Fibroblast of the conjunctiva (primary cell): ENCODE data around the gene KIF22.
A peak's percentile ranks its signal among the peaks of the same experiment; 100 is the strongest.
"Not testable (repeated sequence)": the region's sequence is repeated elsewhere in the genome, so short reads cannot be mapped to it uniquely, and the experiment has no call there.

ENCODE experiments used
- DNase-seq: peaks from one replicate; pipeline ENCODE4 v3.0.0-alpha.2; 2010; ENCODE audit warnings: low read depth

Gene KIF22

GRCh38 chr16:29815032-29815721, 24.6 kb downstream of the KIF22 start:
- no peak for DNase-seq

GRCh38 chr16:29815793-29816693, 25.5 kb downstream of the KIF22 start, which contains the start of gene PAGR1:
TSS of gene PAGR1 (plus strand) at chr16:29816152. CDS start at chr16:29816526, 374 bp downstream.
- DNase-seq = peak; percentile 100

GRCh38 chr16:29816694-29817441, 26.3 kb downstream of the KIF22 start:
- DNase-seq = no peak

- no peak for DNase-seq
Observed at GRCh38 chr16:29818082-29818481, 27.5 kb downstream of the KIF22 start.

GRCh38 chr16:29819506-29819905, 29.0 kb downstream of the KIF22 start:
- no peak for DNase-seq

GRCh38 chr16:29820271-29820701, 29.7 kb downstream of the KIF22 start, which contains the start of gene MVP:
TSS of gene MVP (plus strand) at chr16:29820462. CDS start at chr16:29830550, 10,088 bp downstream.
- peak; percentile 55 for DNase-seq

- DNase-seq = no peak
Observed at GRCh38 chr16:29820730-29821642, 30.4 kb downstream of the KIF22 start.

GRCh38 chr16:29821643-29822115, 31.1 kb downstream of the KIF22 start:
- peak; percentile 50 for DNase-seq

GRCh38 chr16:29824589-29825144, 34.1 kb downstream of the KIF22 start:
- peak; percentile 70 for DNase-seq

- DNase-seq = peak; percentile 67
Observed at GRCh38 chr16:29825145-29826044, 34.8 kb downstream of the KIF22 start.

- DNase-seq = no peak
Observed at GRCh38 chr16:29826342-29826695, 35.8 kb downstream of the KIF22 start.

GRCh38 chr16:29830774-29831173, 40.2 kb downstream of the KIF22 start:
- no peak for DNase-seq

- no peak for DNase-seq
Observed at GRCh38 chr16:29831490-29831889, 40.9 kb downstream of the KIF22 start.

- DNase-seq = not testable (repeated sequence)
Observed at GRCh38 chr16:29833219-29833618, 42.7 kb downstream of the KIF22 start.

- DNase-seq = no peak
Observed at GRCh38 chr16:29834079-29834478, 43.5 kb downstream of the KIF22 start.

- no peak for DNase-seq
Observed at GRCh38 chr16:29835926-29836325, 45.4 kb downstream of the KIF22 start.

- DNase-seq = no peak
Observed at GRCh38 chr16:29836623-29837022, 46.1 kb downstream of the KIF22 start.

- DNase-seq = no peak
Observed at GRCh38 chr16:29837841-29838240, 47.3 kb downstream of the KIF22 start.

GRCh38 chr16:29839822-29840221, 49.3 kb downstream of the KIF22 start:
- DNase-seq = no peak

- no peak for DNase-seq
Observed at GRCh38 chr16:29840240-29840639, 49.7 kb downstream of the KIF22 start.
